Caco-2 (cell line): Measurements from ENCODE around the gene PGM1. TPM values are rescaled to one million over a fixed set of nuclear protein-coding genes. Genes with fewer than 3 reads are reported as not detected.

Source experiments
- Bru-seq: library from RNA; stranded (reverse); fragments of 400-500 nt; gene quantifications from one replicate; lab custom pipeline; 2021; lab: Mats Ljungman, UMichigan
- BruChase-seq, 2 experiments: library from RNA; stranded (reverse); fragments of 400-500 nt; gene quantifications; one replicate each; lab custom pipeline; 2021; lab: Mats Ljungman, UMichigan
- BruUV-seq: library from RNA; stranded (reverse); fragments of 400-500 nt; replicated peaks from 2 replicates; lab custom pipeline; 2021; lab: Mats Ljungman, UMichigan
- CTCF ChIA-PET: fragments of 300-600 bp; sonication (Branson Sonifier 250); formaldehyde crosslinking; loops from one replicate; lab custom pipeline; 2022; ENCODE audit warnings: antibody characterized with exemption; lab: Charles Lee
- POLR2A ChIA-PET: fragments of 300-600 bp; sonication (Branson Sonifier 250); formaldehyde crosslinking; loops from one replicate; lab custom pipeline; 2022; ENCODE audit warnings: antibody characterized with exemption; lab: Charles Lee
- DNase-seq, 2 experiments: peaks; one replicate each; pipeline versions ENCODE4 v3.0.0 to v3.0.0-alpha.2; 2020 to 2022
- H3K27me3 ChIP-seq: replicated peaks from 2 replicates; pipeline ENCODE4 v1.6.0; 2011; ENCODE audit warnings: low read length; ENCODE audit not compliant: control insufficient read depth, insufficient read depth
- H3K36me3 ChIP-seq: 2 replicates; pipeline ENCODE4 v1.5.1; 2011; ENCODE audit warnings: low read length; ENCODE audit not compliant: control insufficient read depth, insufficient read depth
- H3K4me1 ChIP-seq: fragments of 250-450 bp; sonication (Bioruptor Pico); 2 replicates; pipeline ENCODE4 v1.5.1; 2020; ENCODE audit warnings: mild to moderate bottlenecking
- H3K4me3 ChIP-seq: 2 replicates; pipeline ENCODE4 v1.5.1; 2011; ENCODE audit warnings: low read depth, mild to moderate bottlenecking, control low read depth, low read length
- H3K9me3 ChIP-seq: fragments of 250-450 bp; sonication (Bioruptor Pico); 2 replicates; pipeline ENCODE4 v1.5.1; 2020; ENCODE audit warnings: mild to moderate bottlenecking, moderate library complexity
- H3K27ac Mint-ChIP-seq: one replicate; pipeline ENCODE4 v1.8.0; 2022; ENCODE audit warnings: mixed read lengths; ENCODE audit not compliant: unreplicated experiment
- H3K27me3 Mint-ChIP-seq: one replicate; pipeline ENCODE4 v1.8.0; 2022; ENCODE audit warnings: mixed read lengths; ENCODE audit not compliant: insufficient read depth, unreplicated experiment
- H3K36me3 Mint-ChIP-seq: one replicate; pipeline ENCODE4 v1.8.0; 2022; ENCODE audit warnings: mild to moderate bottlenecking, mixed read lengths; ENCODE audit not compliant: insufficient read depth, unreplicated experiment
- H3K4me1 Mint-ChIP-seq: one replicate; pipeline ENCODE4 v1.8.0; 2022; ENCODE audit warnings: low read depth, mixed read lengths; ENCODE audit not compliant: unreplicated experiment
- H3K4me3 Mint-ChIP-seq: one replicate; pipeline ENCODE4 v1.8.0; 2022; ENCODE audit warnings: mild to moderate bottlenecking, moderate library complexity, mixed read lengths; ENCODE audit not compliant: unreplicated experiment
- H3K9me3 Mint-ChIP-seq: one replicate; pipeline ENCODE4 v1.8.0; 2022; ENCODE audit warnings: mixed read lengths; ENCODE audit not compliant: unreplicated experiment
- CTCF ChIP-seq, 2 experiments: fragments of 200-600 bp in 1 of 2; IDR thresholded peaks; 1 replicate in 1 of 2; 2 replicates in 1 of 2; pipeline versions ENCODE4 v1.5.1 to v1.8.0; 2011 to 2022; ENCODE audit warnings: antibody characterized with exemption in 1 of 2, control low read depth in 1 of 2, inconsistent platforms in 1 of 2, low read depth in 1 of 2, low read length in 1 of 2, mild to moderate bottlenecking in 1 of 2, moderate library complexity in 1 of 2; ENCODE audit not compliant: insufficient read depth in 1 of 2, severe bottlenecking in 1 of 2, unreplicated experiment in 1 of 2
- intact Hi-C: fragments of 100-400 bp; cut with micrococcal nuclease; formaldehyde crosslinking; loops from one replicate; pipeline ENCODE4 v1.10.0; 2022; ENCODE audit not compliant: unreplicated experiment
- long read RNA-seq: library from polyadenylated mRNA; stranded (forward); transcript quantifications from one replicate; pipeline ENCODE4 v2.0.0, GENCODE V29; 2022
- total RNA-seq: library from RNA; stranded (reverse); gene quantifications from 2 replicates; pipeline ENCODE4 v1.2.3, GENCODE V29; 2022

The PGM1 gene
- total RNA-seq (16.5 and 22.5 TPM in 2 replicates), Bru-seq, nascent RNA (percentile 49 among the genes with signal in this experiment), BruChase-seq, experiment 1, labeled RNA remaining after a 2-hour chase (percentile 52 among the genes with signal in this experiment), BruChase-seq, experiment 2, labeled RNA remaining after a 6-hour chase (percentile 57 among the genes with signal in this experiment)
- long read RNA-seq, transcript PGM1-202 (11 exons, 2,472 nt) = major isoform, 40 of 48 reads
- long read RNA-seq, partial matches to known transcripts = 3 of 48 reads
- long read RNA-seq, other reads (novel, unspliced or antisense) = 5 of 48 reads

GRCh38 chr1:63593303-63593885 is at the start of gene PGM1:
Gene PGM1 (plus strand): TSS chr1:63593411. CDS start chr1:63593489, 78 bp downstream.
- H3K36me3 ChIP-seq = no peaks in the 10 kb centered on the region
- Mint-ChIP-seq H3K27me3 (no peaks in the 10 kb centered on the region), H3K9me3 (no peaks in the 10 kb centered on the region), H3K4me1 (no peaks in the 10 kb centered on the region), H3K4me3 (peak within 1 kb of the TSS; percentile 86), H3K36me3 (no peaks in the 10 kb centered on the region), H3K27ac (peak within 1 kb of the TSS; percentile 72)
- BruUV-seq = no TSS peak
- H3K27me3 ChIP-seq = no peaks in the 10 kb centered on the region
- TF ChIP-seq CTCF (IDR thresholded peaks at IDR 0.05; ENCODE audit: insufficient read depth in 1 of 2, low read depth in 1 of 2, low read length in 1 of 2, severe bottlenecking in 1 of 2, unreplicated experiment in 1 of 2) = no peak
- ChIA-PET POLR2A (interaction anchor here (0.6 kb wide), 1 partner anchor 145 kb away, joined by 4 read pairs; no protein-coding TSS in a partner anchor), CTCF (no interaction called here)
- peak within 1 kb of the TSS; percentile 80 for H3K4me3 ChIP-seq
- no peaks in the 10 kb centered on the region for H3K9me3 ChIP-seq
- peak; percentile 67 to 70 for DNase-seq
- intact Hi-C loops = no loop called here
- peaks cover 16% of the 10 kb centered on the region for H3K4me1 ChIP-seq

- no TSS peak for BruUV-seq
These were observed 47.4 kb upstream of the PGM1 start for GRCh38 chr1:63545780-63546179.

More at GRCh38 chr1:63545780-63546179, 47.4 kb upstream of the PGM1 start:
- DNase-seq = no peak
- no peaks in the 10 kb centered on the region for H3K27me3 Mint-ChIP-seq
- Histone ChIP-seq H3K4me3 (no peak overlapping the region), H3K36me3 (no peaks in the 10 kb centered on the region), H3K9me3 (no peaks in the 10 kb centered on the region), H3K27me3 (no peaks in the 10 kb centered on the region), H3K4me1 (no peaks in the 10 kb centered on the region)
- no peak overlapping the region for H3K4me3 Mint-ChIP-seq
- intact Hi-C loops = no loop called here
- H3K4me1 Mint-ChIP-seq = no peaks in the 10 kb centered on the region
- no peaks in the 10 kb centered on the region for H3K36me3 Mint-ChIP-seq
- H3K27ac Mint-ChIP-seq = no peak overlapping the region
- CTCF ChIA-PET = no interaction called here
- TF ChIP-seq CTCF (IDR thresholded peaks at IDR 0.05; ENCODE audit: insufficient read depth in 1 of 2, low read depth in 1 of 2, low read length in 1 of 2, severe bottlenecking in 1 of 2, unreplicated experiment in 1 of 2) = no peak
- no peaks in the 10 kb centered on the region for H3K9me3 Mint-ChIP-seq
- POLR2A ChIA-PET = no interaction called here
